ENCODE results near the gene ZNF662.

Gene ZNF662

DNA sequence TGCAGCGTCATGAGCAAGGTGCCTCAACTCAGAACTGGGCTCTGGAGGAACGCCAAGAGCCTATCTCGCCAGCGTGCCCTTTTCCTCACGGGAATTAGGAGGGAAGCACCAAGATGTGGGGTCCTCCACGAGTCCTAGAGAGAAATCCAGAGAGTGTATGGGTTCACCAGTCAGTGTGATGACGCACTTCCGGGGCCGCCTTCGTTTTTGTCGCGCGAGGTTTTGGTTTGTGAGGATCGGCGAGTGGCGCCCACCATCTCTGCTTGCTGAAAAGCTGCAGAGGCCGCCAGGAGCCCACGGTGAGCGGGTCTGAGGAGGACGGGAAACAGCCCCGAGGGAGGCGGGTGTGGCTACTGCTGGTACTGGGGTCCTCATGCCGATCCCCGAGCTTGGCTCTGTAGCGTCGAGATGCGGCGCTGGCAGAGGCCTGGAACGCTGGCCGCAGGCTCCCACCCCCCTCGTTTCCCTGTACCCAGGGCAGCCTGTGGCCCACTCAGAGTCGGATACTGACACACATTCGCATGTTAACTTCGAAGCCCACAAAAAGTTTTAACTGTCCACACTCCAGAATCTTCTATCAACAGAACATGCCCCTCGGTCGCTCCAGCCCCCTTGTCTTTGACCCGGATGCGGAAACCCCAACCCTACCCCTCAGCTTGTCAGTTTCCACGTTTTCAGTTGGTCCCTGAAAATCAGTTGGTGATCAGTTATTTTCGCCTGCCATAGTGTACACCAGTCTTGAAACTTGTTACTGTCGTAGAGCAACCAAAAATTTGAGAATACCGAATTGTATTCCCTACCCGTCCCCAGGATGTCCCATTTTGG lies 30.4 kb downstream of the ZNF662 start:
- DNase-seq (ENCODE audit: low read depth in 2 of 2), result no peak

DNA sequence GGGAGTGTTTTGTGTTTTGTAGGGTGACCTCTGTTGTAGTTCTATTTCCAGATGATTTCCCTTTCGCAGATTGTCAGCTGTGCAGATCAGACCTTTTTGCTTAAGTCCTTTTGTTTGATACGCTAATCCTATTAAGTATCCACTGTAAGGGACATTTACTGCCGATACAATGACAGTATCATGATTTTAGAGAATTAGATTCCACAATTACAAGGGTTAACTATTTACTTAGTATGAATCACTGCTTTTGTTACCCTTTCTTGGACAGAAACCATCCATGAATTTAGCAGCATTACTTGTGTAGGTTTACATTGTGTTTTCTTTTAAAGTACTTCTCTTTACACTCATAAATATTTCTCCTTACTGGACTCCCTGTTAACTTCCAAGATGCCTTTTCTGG lies 31.4 kb downstream of the ZNF662 start:
- no peak for DNase-seq (ENCODE audit: low read depth in 2 of 2)

DNA sequence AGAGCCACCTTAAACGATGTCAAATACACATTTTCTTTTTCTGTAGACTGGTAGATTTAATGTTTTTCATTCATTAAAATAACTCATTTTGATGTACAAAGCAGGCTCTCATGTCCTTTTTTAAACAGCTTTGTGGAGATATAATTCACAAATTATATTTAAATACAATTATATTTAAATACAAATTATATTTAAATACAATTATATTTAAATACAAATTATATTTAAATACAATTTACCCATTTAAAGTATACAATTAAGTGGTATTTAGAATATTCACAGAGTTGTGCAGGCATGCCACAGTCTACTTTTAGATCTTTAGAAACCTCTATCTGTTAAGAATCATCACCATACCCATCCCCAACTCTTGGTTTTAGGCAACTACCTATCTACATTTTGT lies 36.8 kb downstream of the ZNF662 start:
- no peak for DNase-seq (ENCODE audit: low read depth in 2 of 2)

DNA sequence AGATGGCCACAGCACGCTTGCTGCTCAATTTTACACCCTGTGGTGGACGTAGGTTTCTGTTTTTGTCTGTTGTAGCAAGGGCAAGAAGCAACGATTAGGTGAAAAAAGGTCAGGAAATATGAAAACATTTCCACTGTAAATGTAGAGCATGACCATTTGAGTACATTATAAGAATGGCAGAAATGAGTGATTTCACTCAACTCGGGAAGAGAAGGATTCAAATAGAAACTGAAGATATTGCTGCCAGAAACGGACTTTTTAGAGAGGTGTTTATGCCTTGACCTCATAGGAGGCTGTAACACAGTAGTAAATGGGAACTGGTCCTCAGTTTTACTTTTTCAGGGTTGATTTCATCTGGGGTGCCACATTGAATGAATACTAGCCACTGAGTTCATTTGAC lies 40.1 kb downstream of the ZNF662 start:
- DNase-seq (ENCODE audit: low read depth in 2 of 2), result no peak

DNA sequence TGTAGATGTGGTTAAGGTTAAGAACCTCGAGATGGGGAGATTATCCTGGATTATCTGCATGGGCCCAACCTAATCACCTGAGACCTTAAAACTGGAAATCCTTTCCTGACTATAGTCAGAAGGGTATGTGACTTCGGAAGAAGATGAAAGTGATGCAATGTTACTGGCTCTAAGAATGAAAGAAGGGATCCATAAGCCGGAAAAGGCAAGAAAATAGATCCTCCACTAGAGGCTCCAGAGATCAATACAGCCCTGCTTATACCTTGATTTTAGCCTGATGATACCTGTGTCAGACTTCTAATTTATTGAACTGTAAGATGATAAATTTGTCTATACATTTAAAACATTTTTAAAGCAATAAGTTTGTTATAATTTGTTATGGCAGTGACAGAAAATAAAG lies 51.6 kb downstream of the ZNF662 start:
- no peak for DNase-seq (ENCODE audit: low read depth in 2 of 2)

DNA sequence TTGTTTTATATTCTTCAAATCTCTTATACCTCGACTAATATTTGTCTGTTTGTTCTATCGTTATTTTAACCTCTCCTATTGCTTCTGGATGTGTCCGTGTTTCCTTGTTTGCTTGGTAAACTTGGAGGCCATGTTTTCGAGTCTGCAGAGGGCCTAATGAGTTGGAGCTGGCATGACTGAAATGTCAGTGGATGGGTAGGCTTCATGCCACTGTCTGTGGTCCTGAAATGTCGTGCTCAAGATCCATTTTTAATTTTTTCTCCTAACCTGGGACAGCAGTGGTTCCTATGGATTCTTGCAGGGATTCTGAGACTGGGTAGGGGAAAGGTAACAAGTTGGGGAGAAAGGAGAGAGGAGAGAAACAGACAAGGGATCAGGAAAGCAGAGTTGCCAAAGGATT lies 54.3 kb downstream of the ZNF662 start:
- DNase-seq (ENCODE audit: low read depth in 2 of 2), result no peak

DNA sequence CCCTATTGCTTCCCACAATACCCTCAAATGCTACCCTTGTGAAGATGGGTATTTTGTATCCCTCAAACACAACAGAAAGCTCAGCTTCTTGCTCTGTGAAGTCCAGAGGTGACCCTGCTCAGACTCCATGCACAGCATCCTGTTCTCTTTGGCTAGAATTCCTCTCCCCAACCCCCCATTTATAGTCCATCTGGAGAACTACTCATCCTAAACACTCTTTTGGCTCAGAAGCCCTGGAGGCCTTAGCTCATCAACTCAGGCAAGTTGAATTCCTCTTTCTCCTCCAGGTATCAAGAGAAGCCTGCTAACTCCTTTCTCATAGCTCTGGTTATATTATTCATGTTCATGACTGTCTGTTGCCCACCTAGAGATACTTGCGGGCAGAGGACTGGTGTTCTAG lies 54.8 kb downstream of the ZNF662 start:
- no peak for DNase-seq (ENCODE audit: low read depth in 2 of 2)

DNA sequence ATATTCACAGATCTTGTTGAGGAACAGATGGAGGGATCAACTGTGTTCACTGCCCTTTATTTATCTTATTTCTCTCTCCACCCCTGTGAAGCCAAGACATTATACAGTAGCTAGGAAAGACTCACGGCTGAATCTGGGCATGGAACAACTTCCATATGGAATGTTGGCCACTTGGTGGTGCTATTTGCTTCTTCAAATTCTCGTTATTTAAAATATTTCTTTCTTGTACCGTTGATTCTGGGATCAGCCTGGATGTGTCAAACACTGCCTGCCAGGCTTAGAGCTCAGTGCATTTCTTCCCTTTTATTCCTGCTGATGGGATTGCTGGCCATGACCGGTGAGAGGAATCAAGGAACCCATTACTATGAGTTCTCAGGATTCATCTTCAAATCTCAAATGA lies 55.7 kb downstream of the ZNF662 start:
- peak in 1 of 2 donors; percentile 8 for DNase-seq (ENCODE audit: low read depth in 2 of 2)

DNA sequence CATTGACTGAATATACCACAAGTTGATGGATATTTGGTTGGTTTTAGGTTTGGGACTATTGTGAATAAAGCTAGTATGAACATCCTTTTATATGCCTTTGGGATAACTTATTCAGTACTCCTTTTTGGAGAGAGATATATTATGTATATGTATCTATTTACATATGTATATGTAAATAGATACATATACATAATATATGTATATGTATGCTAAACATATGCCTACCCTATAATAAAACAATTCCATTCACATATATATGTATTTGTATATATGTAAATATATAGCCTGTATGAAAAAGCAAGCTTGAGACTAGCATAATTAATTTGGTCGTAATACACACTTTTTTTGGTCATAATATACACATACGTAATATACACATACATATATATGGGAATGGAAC lies 57.3 kb downstream of the ZNF662 start:
- DNase-seq (ENCODE audit: low read depth in 2 of 2), result no peak

DNA sequence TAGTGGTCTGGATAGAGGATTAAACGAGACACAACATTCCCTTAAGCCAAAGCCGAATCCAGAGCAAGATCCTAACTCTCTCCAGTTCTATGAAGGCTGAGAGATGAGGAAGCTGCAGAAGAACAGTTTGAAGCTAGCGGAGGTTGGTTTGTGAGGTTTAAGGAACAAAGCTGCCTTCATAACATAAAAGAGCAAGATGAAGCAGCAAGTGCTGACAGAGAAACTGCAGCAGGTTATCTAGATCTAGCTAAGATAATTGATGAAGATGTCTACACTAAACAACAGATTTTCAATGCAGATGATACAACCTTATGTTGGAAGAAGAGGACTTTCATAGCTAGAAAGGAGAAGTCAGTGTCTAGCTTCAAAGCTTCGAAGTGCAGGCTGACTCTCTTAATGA lies 58.3 kb downstream of the ZNF662 start:
- DNase-seq (ENCODE audit: low read depth in 2 of 2), result no peak

Measured in stimulated activated CD4-positive, alpha-beta T cell treated with anti-CD3 and anti-CD28 coated beads, Interleukin-15, amount 100 ng/mL, for 48 hours (primary cell).